HG03457 (cell line): Measurements from ENCODE around the gene PSENEN.

Experiments used
- ATAC-seq: cut with Tn5 transposase; IDR thresholded peaks from one replicate; pipeline ENCODE4 v1.9.1; 2021; ENCODE audit warnings: moderate number of reproducible peaks; ENCODE audit not compliant: unreplicated experiment

The PSENEN gene, protein sequence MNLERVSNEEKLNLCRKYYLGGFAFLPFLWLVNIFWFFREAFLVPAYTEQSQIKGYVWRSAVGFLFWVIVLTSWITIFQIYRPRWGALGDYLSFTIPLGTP

DNA sequence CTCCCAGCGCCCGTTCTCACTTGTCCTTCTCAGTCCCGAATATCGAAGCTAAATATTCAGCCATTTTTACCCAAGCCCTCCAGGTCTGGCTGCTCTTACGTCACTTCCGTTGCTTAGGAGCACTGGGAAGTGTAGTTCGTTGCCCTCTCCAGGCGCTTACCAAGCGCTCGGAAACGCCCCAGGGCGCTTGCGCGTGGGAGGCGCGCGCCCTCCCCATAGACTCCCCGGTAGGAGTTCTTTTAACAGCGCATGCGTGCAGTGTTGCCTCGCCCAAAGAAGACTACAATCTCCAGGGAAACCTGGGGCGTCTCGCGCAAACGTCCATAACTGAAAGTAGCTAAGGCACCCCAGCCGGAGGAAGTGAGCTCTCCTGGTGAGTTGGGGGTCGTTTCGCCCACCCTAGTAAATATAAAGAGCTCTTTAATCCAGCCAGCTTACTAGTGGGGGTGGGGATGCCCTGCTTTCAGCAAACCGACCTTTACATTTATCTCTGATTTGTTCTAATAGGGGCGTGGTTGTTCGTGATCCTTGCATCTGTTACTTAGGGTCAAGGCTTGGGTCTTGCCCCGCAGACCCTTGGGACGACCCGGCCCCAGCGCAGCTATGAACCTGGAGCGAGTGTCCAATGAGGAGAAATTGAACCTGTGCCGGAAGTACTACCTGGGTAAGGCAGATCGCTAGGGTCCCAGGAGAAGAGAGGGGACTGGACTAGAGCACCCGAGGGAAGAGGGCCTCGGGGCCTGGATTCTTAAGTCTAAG lies at the start of gene PSENEN, which contains the start of gene U2AF1L4:
Gene PSENEN (plus strand): TSS at position 324 of the 759 bp plus-strand sequence. CDS start 280 bp downstream, at position 604.
Gene U2AF1L4 (minus strand): TSS at position 91 of the 759 bp plus-strand sequence. CDS start 27 bp downstream, at position 64.
- ATAC-seq = peak; percentile 28

DNA sequence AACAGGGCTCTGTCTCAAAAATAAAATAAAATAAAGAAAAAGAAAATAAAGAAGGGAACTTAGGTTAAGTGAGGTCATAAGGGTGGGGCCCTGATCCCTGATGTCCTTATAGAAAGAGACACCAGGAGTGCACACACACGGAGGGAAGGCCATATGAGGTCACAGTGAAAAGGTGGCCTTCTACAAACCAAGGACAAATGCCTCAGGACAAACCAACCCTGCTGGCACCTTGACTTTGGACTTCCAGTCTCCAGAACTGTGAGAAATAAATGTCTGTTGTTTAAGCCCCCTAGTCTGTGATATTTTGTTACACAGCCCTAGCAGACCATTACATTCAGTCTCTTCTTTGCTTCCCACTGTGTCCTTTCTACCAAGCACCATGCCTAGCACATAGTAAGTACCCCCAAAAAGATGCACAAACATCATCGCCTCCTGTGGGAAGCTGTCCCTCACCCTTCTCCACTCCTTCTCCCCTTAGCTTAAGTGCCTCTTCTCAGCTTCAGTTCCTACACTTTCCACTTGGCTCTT lies 49.5 kb upstream of the PSENEN start:
- no peak for ATAC-seq

DNA sequence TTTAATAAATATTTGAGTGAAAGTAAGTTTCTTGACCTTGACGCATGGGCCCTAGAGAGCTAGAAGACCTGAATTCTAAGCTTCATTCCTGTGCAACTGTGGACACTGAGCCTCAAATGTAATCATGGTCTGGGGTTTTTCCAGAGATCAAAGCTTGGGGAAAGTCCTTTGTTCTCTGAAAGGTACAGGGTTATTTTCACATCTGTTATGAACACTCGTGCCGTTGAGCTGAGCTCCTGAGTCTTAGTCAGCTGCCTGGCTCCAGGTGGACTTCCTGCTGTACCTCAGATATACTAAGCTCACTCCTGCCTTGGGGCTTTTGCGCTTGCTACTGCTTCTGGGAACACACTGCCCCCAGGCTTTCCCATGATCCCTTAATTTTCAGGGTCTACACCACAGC lies 48.6 kb upstream of the PSENEN start:
- no peak for ATAC-seq

DNA sequence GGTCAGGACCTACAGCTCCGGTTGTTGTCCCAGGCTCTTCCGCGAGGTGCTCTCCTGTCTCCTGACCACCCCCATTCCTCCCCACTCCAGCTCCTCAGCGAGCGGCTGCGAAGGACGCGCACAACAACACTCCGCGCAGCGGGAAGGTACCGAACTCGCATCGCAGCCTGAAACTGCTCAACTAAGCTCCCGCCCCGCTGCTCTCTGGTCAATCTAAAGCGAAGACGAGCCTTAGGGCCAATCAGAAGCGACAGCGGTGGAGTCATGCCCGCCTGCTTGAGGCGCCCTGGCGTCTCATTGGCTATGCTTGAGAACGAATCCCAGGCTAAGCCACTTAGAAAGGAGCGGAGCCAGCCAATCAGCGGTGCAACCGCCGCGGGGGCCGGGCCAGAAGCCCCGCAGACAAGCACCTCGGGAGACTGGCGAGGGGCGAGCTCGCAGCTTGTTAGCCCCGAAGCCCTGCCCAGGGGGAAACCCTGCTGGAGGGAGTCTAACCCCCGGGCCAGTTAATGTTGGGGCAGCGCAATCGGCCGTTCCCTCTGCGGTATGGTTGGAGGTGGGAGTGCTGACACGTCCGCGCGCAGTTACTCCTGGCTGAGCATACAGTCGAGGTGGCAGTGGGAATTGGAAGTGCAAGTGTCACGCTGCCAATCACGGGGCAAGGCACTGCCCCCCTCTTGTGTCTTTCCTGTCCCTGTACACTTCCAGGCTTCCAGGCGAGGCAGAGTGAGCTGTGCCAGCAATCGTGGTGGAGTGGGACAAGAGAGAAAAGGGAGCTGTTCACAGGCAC lies 43.0 kb upstream of the PSENEN start:
- ATAC-seq = peak; percentile 86

DNA sequence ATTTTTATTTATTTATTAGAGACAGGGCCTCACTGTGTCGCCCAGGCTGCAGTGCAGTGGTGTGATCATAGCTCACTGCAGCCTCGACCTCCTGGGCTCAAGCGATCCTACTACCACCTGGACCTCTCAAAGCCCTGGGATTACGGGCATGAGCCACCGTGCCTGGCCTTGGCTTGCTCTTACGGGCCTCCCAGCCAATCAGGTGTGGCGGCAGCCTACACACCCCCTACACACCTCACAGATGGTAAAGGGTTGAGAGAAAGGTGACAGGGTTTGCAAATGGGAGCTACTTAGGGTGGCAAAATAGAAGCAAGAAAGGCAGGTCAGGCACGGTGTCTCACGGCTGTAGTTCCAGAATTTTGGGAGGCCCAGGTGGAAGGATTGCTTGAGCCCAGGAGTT lies 42.1 kb upstream of the PSENEN start:
- no peak for ATAC-seq

DNA sequence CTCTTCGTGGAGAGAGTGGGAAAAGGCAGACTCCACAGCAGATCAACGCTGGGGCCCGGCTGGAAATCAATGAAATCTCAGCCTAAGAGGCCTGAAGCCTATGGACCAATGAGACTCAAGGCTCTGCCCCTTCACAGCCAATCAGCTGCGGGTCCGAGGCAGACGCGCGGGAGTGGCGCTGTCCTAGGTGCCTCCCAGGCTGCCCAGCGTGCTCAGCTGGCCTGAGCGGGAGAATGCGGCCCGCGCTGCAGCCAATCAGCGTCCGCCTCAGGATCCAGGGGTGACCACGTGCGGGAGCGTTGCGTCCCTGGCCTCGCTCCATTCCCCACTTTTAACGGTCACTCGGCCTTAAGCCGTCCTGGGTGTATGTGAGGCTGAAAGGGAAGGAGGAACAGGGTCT lies 41.2 kb upstream of the PSENEN start, which contains the start of gene ZBTB32:
Gene ZBTB32 (plus strand): TSS at position 341 of the 400 bp plus-strand sequence. CDS start 10,069 bp downstream, outside the sequence.
- no peak for ATAC-seq

DNA sequence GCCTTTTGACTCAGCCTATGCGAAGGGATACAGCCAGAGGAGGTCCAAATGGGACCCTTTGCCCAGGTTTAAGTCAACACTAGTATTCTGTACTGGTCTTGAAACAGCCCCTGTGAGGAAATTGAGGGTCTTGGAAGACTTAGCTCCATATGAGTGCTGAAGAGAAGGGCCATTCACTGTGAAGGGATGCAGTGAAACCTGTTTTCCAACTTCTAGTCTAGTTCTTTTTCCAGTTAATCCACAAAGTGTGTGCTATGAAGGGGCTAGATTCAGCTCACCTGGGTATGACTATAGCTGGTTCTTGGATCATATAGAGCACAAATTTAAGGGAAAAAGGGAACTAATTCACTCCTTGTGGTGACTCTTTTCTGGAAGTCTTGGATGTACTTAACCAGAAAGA lies 37.1 kb upstream of the PSENEN start:
- no peak for ATAC-seq

DNA sequence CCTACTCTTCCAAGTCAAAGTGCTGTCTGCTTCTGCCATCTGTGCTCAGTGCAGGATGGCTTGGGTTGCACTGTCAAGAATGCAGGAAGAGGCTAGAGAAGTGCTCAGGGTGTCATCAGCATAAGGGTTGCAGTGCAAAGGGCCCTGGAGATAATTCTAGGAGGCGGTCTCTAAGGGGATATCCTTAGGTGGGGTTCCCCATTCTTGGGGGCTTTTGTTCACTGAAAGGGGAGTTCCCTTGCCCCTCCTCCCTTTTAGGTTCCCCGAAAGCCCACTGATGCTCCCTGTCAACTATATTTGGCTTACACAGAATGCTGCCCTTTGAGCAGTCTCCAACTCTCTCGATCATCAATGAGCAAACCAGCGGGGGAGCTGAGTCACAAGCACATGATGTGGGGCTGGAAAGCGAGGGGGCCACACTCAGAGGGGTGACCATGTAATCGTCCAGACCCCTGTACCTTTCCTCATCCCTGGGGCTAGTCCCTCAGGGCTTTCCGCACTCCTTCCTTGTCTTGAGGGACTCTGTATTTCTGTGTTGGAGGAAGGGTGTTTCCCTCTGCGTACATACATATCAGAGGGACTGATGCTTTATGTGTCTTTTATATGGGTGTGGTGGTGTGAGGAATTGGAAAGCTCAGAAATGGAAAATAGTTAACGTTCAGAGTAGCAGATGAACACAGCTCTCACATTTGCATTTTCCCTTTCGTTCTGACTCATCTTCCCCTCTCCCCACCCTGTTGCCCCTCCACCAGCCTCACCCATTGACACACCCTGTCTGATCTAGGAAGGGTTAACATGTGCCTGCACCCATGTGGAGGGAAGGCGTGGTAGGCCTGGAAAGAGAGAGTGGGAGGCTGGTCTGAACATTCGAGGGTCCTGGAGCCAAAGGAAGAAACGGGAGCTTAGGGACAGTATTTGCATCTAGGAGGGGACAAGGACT lies 34.4 kb upstream of the PSENEN start:
- no peak for ATAC-seq

DNA sequence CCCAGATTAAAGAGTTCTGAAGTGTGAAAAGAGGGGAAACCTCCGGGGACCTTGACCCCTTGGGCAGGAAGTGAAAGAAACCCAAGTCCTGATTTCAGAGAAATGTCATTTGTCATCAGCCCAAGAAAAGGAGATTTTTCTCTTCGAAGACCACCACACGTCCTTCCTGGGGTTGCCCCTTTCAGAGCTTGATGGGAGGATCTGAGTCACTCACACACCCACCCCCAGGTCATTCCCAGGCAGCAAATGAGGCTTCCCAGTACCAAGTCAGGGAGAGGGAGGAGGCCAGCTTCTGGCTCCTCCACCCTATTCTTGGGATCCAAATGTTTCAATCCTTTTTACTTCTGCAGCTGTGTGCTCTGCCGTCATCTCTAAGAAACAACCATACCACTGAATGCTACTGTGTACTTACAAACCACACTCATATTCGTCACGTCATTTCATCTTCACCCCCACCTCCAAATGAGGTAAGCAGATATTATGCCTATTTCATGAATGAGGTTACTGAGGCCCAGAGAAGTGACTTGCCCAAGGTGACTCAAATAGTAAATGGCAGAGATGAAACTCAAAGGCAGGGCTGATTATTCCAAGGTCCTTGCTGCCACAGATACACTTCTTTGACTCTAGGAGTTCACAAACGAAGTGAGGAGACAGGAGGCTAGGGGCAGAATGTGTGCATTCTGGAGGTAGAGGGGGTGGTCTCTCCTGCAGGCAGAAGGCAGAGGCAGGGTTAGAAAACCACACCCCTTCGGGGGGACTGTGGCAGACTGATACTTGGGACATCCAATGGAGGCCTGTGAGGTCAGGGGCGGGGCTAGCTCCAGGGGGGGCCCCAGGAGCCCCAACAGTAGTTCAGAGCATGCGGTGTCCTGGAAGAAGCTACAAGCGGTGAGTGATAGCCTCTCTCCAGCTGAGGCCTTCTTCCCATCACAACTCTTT lies 32.6 kb upstream of the PSENEN start:
- ATAC-seq = no peak

DNA sequence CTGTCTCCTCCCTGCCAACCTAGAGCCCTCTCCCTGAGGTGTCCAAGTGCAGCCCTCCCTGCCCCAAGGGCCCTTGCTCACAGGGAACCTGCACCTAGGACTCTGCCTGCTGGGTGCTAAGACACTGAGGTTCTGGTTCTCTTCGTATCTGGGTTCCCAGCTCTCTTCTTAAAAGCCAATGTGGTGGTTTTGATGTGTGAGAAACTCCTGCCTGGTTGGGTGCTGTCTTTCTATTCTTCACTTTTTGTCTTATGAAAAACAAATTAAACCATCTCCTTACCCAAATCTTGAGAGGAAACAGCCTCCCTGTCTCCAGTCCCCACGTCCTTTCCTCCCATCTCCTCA lies 32.0 kb upstream of the PSENEN start:
- ATAC-seq = no peak

DNA sequence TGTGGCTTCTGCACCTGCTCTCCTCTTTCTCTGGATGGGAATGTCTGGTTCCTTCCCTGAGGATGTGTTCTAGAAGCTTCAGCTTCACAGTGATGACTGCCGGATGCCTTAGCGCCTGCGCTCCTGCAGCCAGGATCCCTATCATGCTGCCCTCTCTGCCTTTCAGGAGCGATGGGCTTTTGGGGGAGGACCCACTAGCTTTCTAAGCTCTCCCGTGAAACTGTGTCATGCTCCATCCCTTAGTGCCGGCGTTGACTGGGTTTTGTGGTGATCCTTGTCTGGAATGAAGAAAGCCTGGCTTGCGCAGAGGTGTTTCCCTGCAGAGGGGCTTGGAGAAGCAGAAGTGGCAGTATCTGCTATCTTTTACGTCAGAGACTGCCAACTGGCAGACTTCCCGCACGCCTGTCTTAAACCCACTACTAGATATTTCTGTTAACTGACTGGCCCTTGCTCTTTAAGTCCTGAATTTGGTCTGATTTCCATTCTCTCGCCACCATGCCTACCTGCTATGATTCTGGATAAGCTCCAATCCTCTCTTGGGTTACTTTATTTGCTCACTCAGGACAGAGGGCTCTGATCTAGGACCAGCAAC lies 31.5 kb upstream of the PSENEN start:
- no peak for ATAC-seq

DNA sequence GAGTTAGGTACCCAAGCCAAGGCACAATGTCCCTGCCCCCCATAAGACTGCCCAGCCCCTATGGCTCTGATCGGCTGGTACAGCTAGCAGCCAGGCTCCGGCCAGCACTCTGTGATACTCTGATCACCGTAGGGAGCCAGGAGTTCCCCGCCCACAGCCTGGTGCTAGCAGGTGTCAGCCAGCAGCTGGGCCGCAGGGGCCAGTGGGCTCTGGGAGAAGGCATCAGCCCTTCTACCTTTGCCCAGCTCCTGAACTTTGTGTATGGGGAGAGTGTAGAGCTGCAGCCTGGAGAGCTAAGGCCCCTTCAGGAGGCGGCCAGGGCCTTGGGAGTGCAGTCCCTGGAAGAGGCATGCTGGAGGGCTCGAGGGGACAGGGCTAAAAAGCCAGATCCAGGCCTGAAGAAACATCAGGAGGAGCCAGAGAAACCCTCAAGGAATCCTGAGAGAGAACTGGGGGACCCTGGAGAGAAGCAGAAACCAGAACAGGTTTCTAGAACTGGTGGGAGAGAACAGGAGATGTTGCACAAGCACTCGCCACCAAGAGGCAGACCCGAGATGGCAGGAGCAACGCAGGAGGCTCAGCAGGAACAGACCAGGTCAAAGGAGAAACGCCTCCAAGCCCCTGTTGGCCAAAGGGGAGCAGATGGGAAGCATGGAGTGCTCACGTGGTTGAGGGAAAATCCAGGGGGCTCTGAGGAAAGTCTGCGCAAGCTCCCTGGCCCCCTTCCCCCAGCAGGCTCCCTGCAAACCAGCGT lies 30.7 kb upstream of the PSENEN start:
- ATAC-seq = no peak

DNA sequence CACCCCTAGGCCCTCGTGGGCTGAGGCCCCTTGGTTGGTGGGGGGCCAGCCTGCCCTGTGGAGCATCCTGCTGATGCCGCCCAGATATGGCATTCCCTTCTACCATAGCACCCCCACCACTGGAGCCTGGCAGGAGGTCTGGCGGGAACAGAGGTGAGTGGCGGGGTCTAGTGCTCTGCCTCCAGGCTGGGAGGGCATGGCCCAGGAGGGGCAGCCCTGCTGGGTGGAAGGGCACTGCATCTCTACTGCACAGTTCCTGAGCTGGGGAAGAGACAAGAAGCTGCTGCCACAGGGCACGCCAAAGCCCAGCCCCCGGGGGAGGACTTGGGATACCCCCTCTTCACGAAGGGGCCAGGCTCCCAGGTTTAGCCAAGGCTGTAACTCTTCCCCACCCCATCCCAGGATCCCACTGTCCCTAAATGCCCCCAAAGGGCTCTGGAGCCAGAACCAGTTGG lies 30.1 kb upstream of the PSENEN start:
- ATAC-seq = no peak

DNA sequence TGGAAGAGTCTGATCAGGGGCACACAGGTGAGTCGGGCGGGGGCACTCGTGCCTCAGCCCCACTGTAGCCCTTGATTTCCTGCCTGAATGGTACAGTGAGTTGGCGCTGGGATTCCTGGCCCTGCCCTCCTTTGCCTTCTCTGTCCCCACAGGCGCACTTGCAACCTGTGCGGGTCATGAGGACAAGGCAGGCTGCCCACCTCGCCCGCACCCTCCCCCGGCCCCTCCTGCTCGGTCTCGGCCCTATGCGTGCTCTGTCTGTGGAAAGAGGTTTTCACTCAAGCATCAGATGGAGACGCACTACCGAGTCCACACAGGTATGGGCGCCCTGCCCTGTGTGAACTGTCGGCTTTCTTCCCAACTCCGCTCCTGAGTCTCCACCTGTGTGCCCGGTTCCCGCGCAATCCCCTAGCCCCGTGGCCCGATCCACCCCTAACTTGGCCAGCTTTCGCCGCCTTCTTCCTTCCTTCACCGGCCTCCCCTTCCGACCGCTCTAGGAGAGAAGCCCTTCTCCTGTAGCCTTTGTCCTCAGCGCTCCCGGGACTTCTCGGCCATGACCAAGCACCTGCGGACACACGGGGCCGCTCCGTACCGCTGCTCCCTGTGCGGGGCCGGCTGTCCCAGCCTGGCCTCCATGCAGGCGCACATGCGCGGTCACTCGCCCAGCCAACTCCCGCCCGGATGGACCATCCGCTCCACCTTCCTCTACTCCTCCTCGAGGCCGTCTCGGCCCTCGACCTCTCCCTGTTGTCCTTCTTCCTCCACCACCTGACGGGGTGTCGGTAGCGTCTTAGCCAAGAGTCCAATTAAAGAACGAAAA lies 29.3 kb upstream of the PSENEN start:
- ATAC-seq = peak; percentile 3

DNA sequence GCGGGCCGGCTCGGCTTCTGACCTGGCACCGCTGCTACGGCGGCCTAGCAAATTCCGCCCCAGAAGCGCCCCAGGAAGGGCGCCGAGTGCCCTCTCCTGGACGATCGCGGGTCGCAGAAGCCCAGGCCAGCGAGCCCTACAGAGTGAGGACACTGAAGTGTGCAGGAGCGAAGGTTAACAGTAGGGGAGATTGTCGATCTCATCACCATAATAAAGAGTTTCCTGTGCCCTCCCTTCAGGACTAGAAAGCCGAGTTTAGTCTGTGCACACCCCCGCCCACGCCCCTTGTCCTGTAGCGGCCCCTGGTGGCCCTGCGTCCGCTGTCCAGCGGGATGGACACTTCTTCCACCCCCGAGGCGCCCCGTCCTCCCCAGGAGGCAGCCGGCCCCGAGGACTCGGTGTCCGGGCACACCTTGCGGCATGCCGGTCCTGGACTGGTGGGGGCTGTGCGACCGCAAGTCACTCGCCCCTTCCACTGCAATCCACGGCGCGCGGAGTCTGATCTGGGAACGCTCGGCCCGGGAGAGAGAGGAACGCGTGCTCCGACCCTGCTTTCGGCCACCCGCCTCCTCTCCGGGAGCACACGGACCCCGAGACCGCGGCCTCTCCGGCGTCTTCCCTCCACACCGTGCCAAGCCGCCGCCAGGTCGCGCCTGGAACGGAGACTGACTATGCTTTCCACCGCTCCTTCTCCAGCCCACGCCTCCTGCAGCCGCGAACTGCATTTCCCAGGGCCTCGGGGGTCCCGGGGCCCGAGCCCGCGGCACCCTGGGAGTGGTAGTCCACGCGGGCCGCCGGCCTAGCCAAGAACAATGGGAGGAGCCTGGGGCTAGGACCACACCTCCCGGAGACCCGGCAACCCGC lies 28.4 kb upstream of the PSENEN start:
- peak; percentile 55 for ATAC-seq

DNA sequence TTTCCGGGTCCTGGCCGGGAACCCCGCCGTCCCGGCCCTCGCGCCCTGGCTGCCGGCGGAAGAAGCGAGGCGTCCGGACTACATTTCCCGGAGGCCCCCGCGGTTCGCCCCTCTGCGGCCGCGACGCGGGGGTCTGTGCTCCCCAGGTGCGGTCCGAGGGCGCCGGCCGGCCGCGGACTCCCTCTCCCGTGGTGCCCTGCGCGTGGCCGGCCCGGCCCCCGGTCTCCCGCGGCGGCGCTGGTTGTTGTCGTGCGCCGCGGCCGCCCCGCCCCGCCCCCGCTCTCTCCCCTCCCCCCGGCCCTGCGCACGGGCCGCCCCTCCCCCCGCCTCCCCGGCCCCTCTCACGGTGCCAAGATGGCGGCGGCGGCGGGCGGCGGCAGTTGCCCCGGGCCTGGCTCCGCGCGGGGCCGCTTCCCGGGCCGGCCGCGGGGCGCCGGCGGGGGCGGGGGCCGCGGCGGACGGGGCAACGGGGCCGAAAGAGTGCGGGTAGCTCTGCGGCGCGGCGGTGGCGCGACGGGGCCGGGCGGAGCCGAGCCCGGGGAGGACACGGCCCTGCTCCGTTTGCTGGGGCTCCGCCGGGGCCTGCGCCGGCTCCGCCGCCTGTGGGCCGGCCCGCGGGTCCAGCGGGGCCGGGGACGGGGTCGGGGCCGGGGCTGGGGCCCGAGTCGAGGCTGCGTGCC lies 27.6 kb upstream of the PSENEN start, which contains the start of gene KMT2B:
Gene KMT2B (plus strand): TSS at position 339 of the 680 bp plus-strand sequence. CDS start 16 bp downstream, at position 355.
- no peak for ATAC-seq
